Right renal cortex interstitium (tissue), 3 donors: ENCODE measurements around the gene CTDNEP1. TPM values are rescaled to one million over a fixed set of nuclear protein-coding genes. Genes with fewer than 3 reads are reported as not detected.
A peak's percentile ranks its signal among the peaks of the same experiment; 100 is the strongest.

Experiments used
- DNase-seq, 3 donors: peaks; one replicate each; pipeline ENCODE4 v3.0.0-alpha.2; 2013; ENCODE audit warnings: low read depth in 3 of 3, low spot score in 2 of 3
- polyA plus RNA-seq, 3 donors: library from polyadenylated mRNA; unstranded; fragments of 120-200 nt; gene quantifications; one replicate each; pipeline ENCODE4 v1.2.1, GENCODE V29; 2013; ENCODE audit not compliant: insufficient read length in 3 of 3

The CTDNEP1 gene
- polyA plus RNA-seq = 100 to 1,000 TPM; 142 to 144 (median 142) TPM

- DNase-seq = peak; percentile 100
Observed at GRCh38 chr17:7251661-7252175, at the start of gene CTDNEP1. Gene CTDNEP1 (minus strand): TSS chr17:7251734. CDS start chr17:7251296, 438 bp downstream.

GRCh38 chr17:7296189-7296861 is 44.8 kb upstream of the CTDNEP1 start:
- no peak for DNase-seq

- no peak for DNase-seq
Observed at GRCh38 chr17:7295230-7296180, 44.0 kb upstream of the CTDNEP1 start.

- DNase-seq = no peak
Observed at GRCh38 chr17:7294614-7295153, 43.1 kb upstream of the CTDNEP1 start, which contains the start of gene YBX2. Gene YBX2 (minus strand): TSS chr17:7294639. CDS start chr17:7294500, 139 bp downstream.

- no peak for DNase-seq
Observed at GRCh38 chr17:7293816-7294613, 42.5 kb upstream of the CTDNEP1 start.

GRCh38 chr17:7293159-7293558 is 41.6 kb upstream of the CTDNEP1 start:
- DNase-seq = no peak

- no peak for DNase-seq
Observed at GRCh38 chr17:7292729-7293128, 41.2 kb upstream of the CTDNEP1 start.

- no peak for DNase-seq
Observed at GRCh38 chr17:7292194-7292593, 40.7 kb upstream of the CTDNEP1 start.

GRCh38 chr17:7290685-7291084 is 39.2 kb upstream of the CTDNEP1 start:
- no peak for DNase-seq

- no peak for DNase-seq
Observed at GRCh38 chr17:7290166-7290565, 38.6 kb upstream of the CTDNEP1 start.

- no peak for DNase-seq
Observed at GRCh38 chr17:7289256-7290032, 37.9 kb upstream of the CTDNEP1 start.

- DNase-seq = no peak
Observed at GRCh38 chr17:7285679-7286078, 34.1 kb upstream of the CTDNEP1 start.

GRCh38 chr17:7284911-7285310 is 33.4 kb upstream of the CTDNEP1 start:
- no peak for DNase-seq

GRCh38 chr17:7283471-7284216 is 32.1 kb upstream of the CTDNEP1 start:
- no peak for DNase-seq

- DNase-seq = no peak
Observed at GRCh38 chr17:7282752-7283321, 31.3 kb upstream of the CTDNEP1 start.

- no peak for DNase-seq
Observed at GRCh38 chr17:7281953-7282751, 30.6 kb upstream of the CTDNEP1 start.

GRCh38 chr17:7281074-7281952 is 29.8 kb upstream of the CTDNEP1 start, which contains the start of gene SLC2A4:
Gene SLC2A4 (plus strand): TSS chr17:7281718. CDS start chr17:7281935, 217 bp downstream.
- peak in 2 of 3 donors; percentile 89 to 94 for DNase-seq
